ENCODE measurements around the gene PDE4B.
"Not testable (repeated sequence)": the region's sequence is repeated elsewhere in the genome, so short reads cannot be mapped to it uniquely, and the experiment has no call there.

Gene PDE4B

DNA sequence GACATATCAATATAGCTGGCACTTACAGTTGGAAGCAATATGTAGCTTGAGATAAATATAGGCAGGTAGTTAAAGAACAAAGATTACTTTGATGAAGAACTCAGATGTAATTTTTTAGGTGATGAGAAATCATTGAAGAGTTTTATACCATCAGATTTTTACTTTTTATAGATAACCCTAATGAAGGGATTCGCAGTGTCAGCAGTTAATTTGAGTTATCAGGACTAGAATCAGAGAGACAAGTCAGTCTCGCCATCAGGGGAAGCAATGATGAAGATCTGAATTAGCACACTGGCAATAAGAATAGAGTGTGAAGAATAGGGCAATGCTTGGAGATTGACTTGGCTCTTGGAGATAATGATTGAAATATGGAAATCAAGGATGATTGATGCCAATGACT lies 342.5 kb downstream of the PDE4B start:
- no peak for DNase-seq (ENCODE audit: low read depth)

- not testable (repeated sequence) for DNase-seq (ENCODE audit: low read depth)
These were observed 343.7 kb downstream of the PDE4B start for GRCh38 chr1:66136423-66136822.

GRCh38 chr1:66137235-66137634 lies 344.5 kb downstream of the PDE4B start:
- DNase-seq (ENCODE audit: low read depth) = peak; percentile 20

DNA sequence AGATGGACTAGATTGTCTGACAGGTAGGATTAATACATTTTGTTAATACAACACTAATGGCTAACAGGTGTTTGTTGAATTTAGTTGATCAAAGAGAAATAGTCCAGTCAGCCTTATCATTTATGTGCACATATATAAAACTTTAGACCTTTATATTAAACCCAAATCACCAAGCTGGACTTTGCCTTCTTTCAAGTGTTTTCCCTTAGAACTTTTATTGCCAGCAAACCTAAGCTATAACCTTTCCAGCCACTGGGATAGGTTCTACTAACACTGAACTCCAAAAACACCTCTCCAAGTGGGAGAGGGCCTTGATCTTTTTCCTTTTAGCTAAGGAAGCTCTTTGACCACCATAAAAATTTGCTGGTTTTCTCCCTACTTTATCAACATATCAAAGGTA lies 345.9 kb downstream of the PDE4B start:
- no peak for DNase-seq (ENCODE audit: low read depth)

DNA sequence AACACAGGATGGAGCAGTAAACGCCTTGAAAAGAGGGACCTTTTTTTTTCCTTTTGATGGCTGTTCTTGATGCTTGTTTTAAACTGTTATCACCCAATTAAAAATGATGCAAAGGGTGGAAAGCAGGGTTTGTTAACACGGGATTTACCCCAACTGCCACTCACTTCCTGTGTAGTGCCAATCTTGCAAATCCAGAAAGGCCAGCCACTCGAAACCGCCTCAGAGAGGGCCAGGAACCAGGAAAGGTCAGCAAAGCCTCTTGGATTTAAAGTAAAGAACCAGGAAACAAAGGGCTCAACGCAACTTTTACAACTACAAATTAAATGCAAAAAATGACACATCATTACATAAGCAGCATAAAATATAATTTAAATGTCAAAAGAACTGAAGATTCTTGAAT lies 347.4 kb downstream of the PDE4B start:
- no peak for DNase-seq (ENCODE audit: low read depth)

DNA sequence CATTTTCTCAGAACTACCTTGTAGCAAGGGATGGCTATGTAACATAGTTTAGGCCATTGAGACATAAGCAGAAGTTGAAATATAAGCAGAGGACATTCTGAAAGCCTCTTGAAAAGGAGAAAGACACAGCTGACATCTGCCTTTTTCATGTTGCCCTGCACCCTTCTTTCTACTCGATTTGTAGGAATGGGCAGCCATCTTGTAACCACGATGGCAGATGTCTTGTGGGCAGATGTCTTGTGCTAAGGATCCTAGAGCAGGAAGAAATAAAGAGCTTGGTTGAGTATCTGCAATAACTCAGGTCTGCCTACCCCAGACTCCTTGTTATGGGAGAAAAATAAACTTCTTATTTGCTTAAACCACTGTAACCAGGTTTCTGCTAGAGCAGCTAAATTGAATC lies 351.0 kb downstream of the PDE4B start:
- DNase-seq (ENCODE audit: low read depth) = no peak

GRCh38 chr1:66147226-66147835 lies 354.6 kb downstream of the PDE4B start:
- DNase-seq (ENCODE audit: low read depth) = no peak

GRCh38 chr1:66152034-66152433 lies 359.3 kb downstream of the PDE4B start:
- no peak for DNase-seq (ENCODE audit: low read depth)

GRCh38 chr1:66154394-66154793 lies 361.7 kb downstream of the PDE4B start:
- DNase-seq (ENCODE audit: low read depth) = no peak

DNA sequence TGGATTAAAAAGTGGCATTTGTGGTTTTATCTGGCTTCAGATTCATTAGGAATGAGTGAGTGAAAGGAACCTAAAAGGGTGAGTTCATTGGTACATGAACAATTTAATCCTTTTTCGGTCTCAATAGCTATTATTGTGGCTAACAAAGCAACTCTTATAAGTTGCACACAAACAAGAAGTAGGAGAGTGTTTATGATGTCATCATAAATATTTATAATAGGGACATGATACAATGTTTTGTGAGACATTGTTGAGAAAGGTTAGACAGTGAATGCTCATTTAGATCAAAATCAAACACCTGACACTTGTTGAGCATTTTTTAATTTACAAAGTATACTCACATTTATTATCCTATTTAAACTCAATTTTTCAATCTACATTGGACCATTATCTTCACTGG lies 363.4 kb downstream of the PDE4B start:
- no peak for DNase-seq (ENCODE audit: low read depth)

GRCh38 chr1:66159800-66160199 lies 367.1 kb downstream of the PDE4B start:
- DNase-seq (ENCODE audit: low read depth) = no peak

GRCh38 chr1:66160719-66161118 lies 368.0 kb downstream of the PDE4B start:
- no peak for DNase-seq (ENCODE audit: low read depth)

GRCh38 chr1:66166753-66167152 lies 374.1 kb downstream of the PDE4B start:
- peak; percentile 14 for DNase-seq (ENCODE audit: low read depth)

DNA sequence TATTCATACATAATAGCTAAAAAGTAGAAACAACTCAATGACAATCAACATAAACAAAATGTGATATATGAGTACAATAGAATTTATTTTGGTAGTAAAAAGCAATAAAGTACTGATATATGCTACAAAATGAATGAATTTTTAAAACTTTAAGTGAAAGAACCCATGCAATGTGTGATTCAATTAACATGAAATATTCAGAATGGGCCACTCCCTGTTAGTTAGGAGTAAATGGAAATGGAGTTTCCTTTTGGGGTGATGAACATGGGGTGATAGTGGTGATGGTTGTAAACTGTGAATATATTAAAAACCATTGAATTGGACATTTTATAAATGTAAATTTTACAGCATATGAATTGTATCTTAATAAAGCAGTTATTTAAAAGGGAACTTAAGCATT lies 374.6 kb downstream of the PDE4B start:
- DNase-seq (ENCODE audit: low read depth) = no peak

DNA sequence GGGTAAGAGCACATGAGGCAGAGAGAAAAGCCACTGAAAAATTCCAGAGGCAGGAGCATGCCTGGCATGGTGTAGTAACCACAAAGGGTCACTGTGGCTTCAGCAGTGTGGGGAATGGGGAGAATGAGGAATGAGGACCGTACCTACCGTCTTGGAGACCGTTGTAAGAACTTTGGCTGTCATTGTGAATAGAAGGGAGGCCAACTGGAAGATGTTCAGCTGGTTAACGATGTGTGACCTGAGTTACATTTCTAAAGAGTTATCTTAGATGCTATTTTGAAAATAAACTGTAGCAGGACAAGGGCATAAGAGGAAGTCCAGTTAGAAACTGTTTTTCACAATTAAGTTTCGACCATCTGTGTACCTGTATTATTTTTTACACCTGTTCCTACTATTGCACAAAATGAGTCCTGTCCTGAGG lies 375.8 kb downstream of the PDE4B start:
- peak; percentile 10 for DNase-seq (ENCODE audit: low read depth)

GRCh38 chr1:66168948-66169671 lies 376.4 kb downstream of the PDE4B start:
- DNase-seq (ENCODE audit: low read depth) = peak; percentile 41

- DNase-seq (ENCODE audit: low read depth) = no peak
These were observed 379.6 kb downstream of the PDE4B start for GRCh38 chr1:66172272-66172671.

- DNase-seq (ENCODE audit: low read depth) = no peak
These were observed 382.4 kb downstream of the PDE4B start for GRCh38 chr1:66175098-66175497.

DNA sequence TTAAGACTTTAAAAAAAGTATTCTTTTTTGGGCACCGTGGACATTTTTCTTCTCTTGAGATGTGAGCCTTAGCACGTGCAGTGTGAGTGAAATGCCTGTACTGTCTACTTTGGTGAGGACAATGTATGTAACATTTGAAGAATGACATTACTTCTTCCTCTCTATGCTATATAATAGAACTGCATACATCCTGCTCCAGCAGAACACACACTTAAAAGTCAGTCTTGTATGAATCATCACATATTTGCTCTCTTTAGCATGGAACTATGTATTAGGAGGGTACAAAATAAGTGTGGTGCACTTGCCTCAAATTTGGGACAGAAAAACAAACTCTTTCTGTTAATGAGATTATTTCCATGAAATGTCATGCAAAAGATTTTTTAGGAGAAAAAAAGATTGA lies 382.9 kb downstream of the PDE4B start:
- DNase-seq (ENCODE audit: low read depth) = peak; percentile 12

DNA sequence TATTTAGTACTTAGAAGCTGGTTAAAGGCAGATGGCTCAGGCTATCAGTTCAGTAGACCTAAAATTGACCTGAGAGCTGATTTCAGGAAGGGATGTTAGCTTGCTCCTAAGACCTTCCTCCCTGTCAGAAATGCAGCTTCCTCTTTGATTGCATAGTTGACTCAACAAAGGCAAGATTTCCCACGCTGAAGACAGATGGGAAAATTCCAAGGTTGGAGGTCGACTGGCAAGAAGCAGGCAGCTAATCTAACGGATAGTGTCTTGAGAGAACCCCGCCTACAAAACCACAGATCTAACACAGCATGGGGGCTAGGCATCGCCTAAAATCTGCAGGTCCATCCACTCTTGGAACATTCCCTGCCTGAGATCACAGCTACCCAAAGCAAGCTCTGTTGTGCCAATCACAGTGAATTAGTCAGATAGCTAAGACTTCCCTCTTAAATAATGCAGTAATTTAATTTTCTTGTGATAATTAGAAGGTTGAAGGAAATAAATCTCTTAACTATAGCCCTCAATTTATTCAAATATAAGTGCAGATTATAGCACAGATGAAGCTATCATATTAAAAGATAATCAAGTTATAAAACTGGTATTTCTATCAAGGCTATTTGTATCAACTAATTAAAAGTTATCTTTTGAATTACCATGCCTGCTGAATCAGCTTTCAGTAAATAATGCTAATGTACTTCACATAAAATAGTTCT lies 383.5 kb downstream of the PDE4B start:
- DNase-seq (ENCODE audit: low read depth) = peak; percentile 18

- no peak for DNase-seq (ENCODE audit: low read depth)
These were observed 384.1 kb downstream of the PDE4B start for GRCh38 chr1:66176832-66177231.

DNA sequence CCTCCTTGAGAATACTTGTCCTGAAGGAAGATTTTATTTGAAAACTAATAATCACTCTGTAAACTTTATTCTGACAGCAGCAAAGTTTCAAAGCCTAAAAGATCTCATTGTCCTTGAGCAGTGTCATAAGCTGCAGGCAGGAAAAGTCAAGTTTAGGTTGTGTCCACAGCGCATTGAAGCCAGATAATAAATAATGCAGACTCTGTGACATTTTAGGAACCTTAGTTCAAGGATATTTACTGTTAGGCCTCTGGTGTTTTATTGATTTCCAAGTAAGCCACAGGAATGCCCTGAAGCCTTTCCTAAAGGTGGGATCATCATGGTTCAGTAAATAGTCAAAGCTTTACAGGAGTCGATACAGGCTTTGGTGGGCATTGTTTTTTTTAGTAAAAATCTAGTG lies 384.8 kb downstream of the PDE4B start:
- DNase-seq (ENCODE audit: low read depth) = no peak

DNA sequence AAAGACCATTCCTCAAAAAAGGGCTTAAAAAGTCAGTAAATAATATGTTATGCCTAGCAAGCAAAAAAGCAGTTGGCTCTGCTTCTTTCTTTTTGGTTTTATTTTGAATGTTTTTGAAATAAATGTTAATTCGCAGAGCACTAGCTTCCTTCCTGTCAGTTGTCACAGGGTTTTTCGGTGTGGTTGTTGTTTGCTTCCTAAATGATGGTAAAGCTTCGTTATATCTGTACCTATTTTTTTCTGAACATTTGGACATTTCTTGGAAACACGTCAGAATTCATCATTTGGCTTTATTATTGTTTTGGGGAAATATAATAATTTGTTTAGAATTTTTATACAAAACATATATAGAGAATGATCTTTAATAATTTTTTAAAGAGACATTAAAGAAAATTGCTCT lies 389.3 kb downstream of the PDE4B start:
- DNase-seq (ENCODE audit: low read depth) = no peak

Measured in ELR (cell line).